ENCODE data around the gene KDM4C. TPM values are rescaled to one million over a fixed set of nuclear protein-coding genes. Genes with fewer than 3 reads are reported as not detected.

Gene KDM4C
- total RNA-seq, 2 experiments from 2014 or later, result 49.4 to 50.0 TPM

DNA sequence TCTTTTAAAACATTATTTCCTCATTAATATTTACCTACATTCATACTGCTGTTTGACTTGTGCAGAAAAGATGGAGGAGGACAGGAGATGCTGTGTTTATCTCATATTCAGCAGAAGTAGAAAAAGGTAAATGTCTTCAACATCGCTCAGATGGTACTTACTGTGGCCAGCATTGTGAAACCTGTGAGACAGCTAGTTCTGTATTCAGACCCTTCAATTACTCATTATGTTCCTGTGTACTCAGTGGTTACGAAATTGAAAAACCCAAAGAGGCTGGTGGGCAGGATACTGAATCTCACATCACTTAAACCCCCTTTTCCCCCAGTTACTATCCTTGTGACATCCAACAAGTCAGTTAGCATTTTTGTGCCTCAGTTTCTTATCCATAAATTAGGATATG lies 216.0 kb downstream of the KDM4C start:
- H3K27ac Mint-ChIP-seq, result no peak overlapping the region
- DNase-seq, result no peak
- H3K36me3 Mint-ChIP-seq (ENCODE audit: low read depth), result no peaks in the 10 kb centered on the region
- ChIA-PET POLR2A (no interaction called here), CTCF (no interaction called here)
- H3K4me3 Mint-ChIP-seq, result no peak overlapping the region
- H3K9me3 Mint-ChIP-seq, result no peaks in the 10 kb centered on the region
- peaks cover 11% of the 10 kb centered on the region for H3K4me1 Mint-ChIP-seq
- H3K27me3 Mint-ChIP-seq, result no peaks in the 10 kb centered on the region

DNA sequence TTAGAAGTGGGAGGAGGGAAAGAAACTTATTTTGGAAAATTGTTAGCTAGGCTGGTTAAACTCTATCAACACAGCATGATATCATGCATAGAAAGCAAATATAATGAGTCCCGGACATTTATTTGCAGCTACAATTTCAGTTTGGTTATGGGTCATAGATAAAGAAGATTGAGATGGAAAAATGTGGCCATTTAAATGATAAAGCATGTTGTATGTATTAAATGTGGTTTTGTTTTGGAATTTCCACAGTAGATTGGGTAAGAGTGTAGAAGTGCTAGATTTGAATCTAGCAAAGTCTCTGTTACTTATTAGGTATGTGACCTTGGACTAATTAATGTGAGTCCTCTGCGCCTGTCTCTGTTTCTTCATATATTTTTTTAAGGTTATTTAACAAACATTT lies 217.4 kb downstream of the KDM4C start:
- POLR2A ChIA-PET, result no interaction called here
- no peak overlapping the region for H3K27ac Mint-ChIP-seq

DNA sequence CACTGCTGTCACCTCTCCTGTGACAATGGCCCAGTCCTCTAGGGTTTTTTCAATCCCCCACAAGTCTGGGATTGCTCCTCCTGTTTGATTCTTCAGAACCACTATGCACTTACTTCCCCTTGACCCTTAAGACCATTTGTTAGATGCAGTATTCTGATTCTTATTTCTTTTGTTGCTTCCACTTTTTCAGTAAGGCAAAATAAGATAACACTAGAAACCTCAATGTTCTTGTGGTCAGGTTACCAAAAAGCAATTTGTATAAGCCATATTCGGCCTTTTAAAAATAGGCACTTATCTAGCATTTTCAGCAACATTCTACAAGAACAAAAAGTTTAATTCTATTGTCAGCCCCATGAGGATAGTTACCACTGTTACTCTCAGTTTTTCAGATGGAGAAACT lies 220.0 kb downstream of the KDM4C start:
- ChIA-PET POLR2A (no interaction called here), CTCF (no interaction called here)
- H3K27ac Mint-ChIP-seq, result no peak overlapping the region
- no peak overlapping the region for H3K4me3 Mint-ChIP-seq
- peaks cover 15% of the 10 kb centered on the region for H3K36me3 Mint-ChIP-seq (ENCODE audit: low read depth)
- peaks cover 8% of the 10 kb centered on the region for H3K4me1 Mint-ChIP-seq
- no peak for DNase-seq
- no peaks in the 10 kb centered on the region for H3K27me3 Mint-ChIP-seq
- H3K9me3 Mint-ChIP-seq, result no peaks in the 10 kb centered on the region

More for the DNA sequence above, 217.4 kb downstream of the KDM4C start:
- Mint-ChIP-seq H3K4me3 (no peak overlapping the region), H3K27me3 (no peaks in the 10 kb centered on the region), H3K9me3 (no peaks in the 10 kb centered on the region), H3K4me1 (peaks cover 11% of the 10 kb centered on the region), H3K36me3 (ENCODE audit: low read depth) (no peaks in the 10 kb centered on the region)
- CTCF ChIA-PET, result no interaction called here
- no peak for DNase-seq

DNA sequence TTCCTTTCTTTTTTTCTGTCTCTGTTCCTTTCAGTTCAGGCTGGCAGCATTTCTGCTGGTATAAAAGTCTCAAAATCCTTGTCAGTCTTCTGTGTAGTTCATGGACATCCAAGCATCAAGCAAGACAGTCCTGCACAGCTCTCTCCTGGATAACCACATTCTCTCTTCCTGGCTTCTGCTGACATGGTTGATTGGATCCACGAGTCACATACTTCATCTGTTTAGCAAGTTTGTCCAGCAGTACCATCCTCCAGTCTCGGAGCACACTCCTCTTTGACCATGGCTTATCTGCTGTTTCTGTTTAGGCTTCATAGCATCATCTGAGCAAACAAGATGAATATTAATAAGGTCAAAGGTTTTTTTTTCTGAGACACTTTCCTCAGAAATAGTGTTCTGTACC lies 220.8 kb downstream of the KDM4C start:
- DNase-seq, result no peak
- Mint-ChIP-seq H3K27me3 (no peaks in the 10 kb centered on the region), H3K4me3 (no peak overlapping the region), H3K9me3 (no peaks in the 10 kb centered on the region), H3K4me1 (peaks cover 4% of the 10 kb centered on the region), H3K36me3 (ENCODE audit: low read depth) (peaks cover 21% of the 10 kb centered on the region), H3K27ac (no peak overlapping the region)
- ChIA-PET CTCF (no interaction called here), POLR2A (no interaction called here)

DNA sequence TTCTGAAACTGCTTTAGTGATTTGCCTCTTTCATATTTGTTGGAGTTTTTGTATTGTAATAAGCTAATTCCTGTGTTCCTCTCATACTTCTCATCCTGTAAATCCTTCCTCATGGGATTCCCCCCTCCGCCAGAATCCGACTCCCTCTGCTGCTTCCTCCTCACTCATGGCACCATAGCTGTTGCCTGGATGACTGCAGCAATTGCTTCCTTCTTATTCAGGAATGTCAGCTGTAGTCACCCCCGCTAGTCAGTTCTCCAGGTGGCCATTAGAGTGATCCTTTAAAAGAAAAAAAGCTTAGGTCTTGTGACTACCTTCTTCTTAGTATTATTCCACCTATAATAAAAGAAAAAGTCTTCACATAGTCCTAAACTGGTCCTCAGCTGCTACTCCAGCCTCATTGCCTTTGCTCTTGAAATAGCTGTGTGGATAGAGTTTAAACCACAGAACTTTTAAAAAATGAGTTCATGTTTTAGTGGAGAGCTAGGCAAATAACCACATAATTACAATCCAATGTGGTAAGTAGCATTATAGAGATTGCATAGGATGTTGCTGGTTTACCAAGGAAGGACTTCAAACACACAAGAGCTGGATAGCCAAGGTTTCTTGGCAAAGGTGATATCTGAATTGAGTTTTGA lies 227.3 kb downstream of the KDM4C start:
- ChIA-PET POLR2A (no interaction called here), CTCF (no interaction called here)
- no peak for DNase-seq
- Mint-ChIP-seq H3K4me3 (no peak overlapping the region), H3K4me1 (peaks cover 2% of the 10 kb centered on the region), H3K9me3 (no peaks in the 10 kb centered on the region), H3K27me3 (no peaks in the 10 kb centered on the region), H3K27ac (no peak overlapping the region), H3K36me3 (ENCODE audit: low read depth) (peaks cover 55% of the 10 kb centered on the region)

DNA sequence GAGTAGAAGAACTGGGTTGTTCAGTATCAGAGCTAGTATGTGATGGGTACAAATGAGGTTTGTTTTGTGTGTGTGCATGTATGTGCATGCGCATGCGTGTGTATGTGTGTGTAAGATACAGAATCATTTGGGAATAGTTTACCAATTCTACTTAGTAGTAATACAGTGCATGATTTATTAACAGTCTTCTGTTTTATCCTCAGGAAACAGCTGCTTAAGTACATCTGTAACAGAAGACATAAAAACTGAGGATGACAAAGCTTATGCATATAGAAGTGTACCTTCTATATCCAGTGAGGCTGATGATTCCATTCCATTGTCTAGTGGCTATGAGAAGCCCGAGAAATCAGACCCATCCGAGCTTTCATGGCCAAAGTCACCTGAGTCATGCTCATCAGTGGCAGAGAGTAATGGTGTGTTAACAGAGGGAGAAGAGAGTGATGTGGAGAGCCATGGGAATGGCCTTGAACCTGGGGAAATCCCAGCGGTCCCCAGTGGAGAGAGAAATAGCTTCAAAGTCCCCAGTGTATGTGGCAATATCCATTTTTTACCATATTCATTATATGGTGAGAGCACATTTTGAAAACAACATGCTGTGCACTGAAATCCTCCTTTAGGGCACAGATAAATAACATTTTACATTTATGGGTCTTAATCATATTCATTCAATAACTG lies 228.5 kb downstream of the KDM4C start:
- ChIA-PET CTCF (no interaction called here), POLR2A (no interaction called here)
- H3K27ac Mint-ChIP-seq, result no peak overlapping the region
- no peak for DNase-seq
- H3K4me1 Mint-ChIP-seq, result peaks cover 2% of the 10 kb centered on the region
- H3K27me3 Mint-ChIP-seq, result no peaks in the 10 kb centered on the region
- no peaks in the 10 kb centered on the region for H3K9me3 Mint-ChIP-seq
- no peak overlapping the region for H3K4me3 Mint-ChIP-seq
- peaks cover 55% of the 10 kb centered on the region for H3K36me3 Mint-ChIP-seq (ENCODE audit: low read depth)

DNA sequence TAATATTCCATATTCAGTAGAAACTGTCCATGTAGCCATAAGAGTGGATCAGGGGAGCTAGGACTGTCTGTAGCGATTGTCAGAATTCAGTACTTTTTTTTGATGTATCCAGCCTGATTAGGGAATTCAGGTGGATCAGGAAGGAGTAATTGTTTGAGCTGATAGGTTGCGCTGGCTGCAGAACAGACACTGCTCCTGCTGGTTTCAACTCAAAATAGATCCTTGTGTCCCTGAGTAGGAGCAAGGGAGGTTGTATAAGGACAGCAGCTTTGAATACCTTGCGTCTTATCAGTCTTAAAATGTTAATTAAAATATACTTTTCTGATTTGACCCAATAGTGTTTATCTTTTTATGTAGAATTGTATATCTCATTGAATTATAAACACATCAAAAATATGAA lies 229.6 kb downstream of the KDM4C start:
- ChIA-PET POLR2A (no interaction called here), CTCF (interaction anchor here (1.2 kb wide), 1 partner anchor 65 kb away, joined by 3 read pairs; no protein-coding TSS in a partner anchor)
- Mint-ChIP-seq H3K36me3 (ENCODE audit: low read depth) (peaks cover 50% of the 10 kb centered on the region), H3K4me3 (no peak overlapping the region), H3K9me3 (no peaks in the 10 kb centered on the region), H3K27me3 (no peaks in the 10 kb centered on the region), H3K4me1 (peaks cover 2% of the 10 kb centered on the region), H3K27ac (no peak overlapping the region)
- no peak for DNase-seq

DNA sequence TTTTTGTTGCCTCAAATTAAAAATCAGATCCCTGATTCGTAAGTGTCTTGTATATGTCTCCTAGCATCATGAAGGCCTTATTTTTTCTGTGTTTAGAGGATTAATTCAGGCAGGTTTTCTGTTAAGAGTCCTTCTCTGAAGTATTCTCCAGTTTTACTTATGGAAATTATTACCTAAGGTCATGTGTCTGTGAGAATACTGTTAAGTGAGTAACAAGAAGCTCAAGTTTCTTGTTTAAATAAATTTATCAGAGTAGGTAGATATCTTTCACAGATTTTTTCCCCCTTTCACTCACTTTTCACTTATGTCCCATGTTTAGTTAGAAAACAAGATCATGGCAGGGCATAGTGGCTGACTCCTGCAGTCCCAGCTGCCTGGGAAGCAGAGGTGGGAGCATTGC lies 233.6 kb downstream of the KDM4C start:
- no peak overlapping the region for H3K27ac Mint-ChIP-seq
- no peak overlapping the region for H3K4me3 Mint-ChIP-seq
- H3K36me3 Mint-ChIP-seq (ENCODE audit: low read depth), result peaks cover 35% of the 10 kb centered on the region
- H3K27me3 Mint-ChIP-seq, result no peaks in the 10 kb centered on the region
- CTCF ChIA-PET, result no interaction called here
- POLR2A ChIA-PET, result no interaction called here
- DNase-seq, result no peak
- H3K4me1 Mint-ChIP-seq, result no peaks in the 10 kb centered on the region
- H3K9me3 Mint-ChIP-seq, result no peaks in the 10 kb centered on the region

DNA sequence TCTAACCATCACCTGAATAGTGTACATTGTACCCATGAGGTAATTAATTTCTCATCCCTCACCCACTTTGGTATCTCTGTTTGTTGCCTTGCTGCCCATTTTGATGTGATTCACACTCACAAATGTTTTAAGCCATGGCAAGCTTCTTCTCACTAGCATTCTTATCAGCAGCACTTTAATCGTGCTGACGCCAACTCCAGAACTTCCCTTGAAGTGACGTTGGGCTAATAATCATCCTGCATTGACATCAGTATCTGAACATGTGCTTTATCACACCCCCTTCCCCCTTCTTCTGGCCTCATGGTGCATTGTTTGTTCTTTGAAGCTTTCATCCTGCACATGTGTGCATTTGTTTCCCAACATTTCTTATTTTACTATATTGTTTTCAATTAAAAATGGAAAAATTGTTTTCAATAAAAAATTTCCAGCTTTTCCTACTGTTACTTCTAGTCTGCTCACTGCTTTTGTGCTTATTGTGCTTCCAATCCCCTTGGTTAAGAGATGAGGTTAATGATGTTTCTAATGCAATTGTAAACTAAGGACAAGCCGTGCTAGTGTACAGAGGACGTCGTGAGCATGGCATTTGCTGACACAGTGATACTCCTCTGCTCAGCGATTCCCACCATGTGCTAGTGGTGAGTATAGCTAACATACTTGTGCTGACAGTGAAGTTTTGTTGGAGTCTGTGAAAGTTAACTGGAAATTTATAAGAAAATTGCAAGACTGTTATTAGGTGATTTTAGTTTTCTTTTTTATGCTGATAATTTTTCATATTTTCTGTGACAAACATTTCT lies 238.5 kb downstream of the KDM4C start:
- H3K9me3 Mint-ChIP-seq, result no peaks in the 10 kb centered on the region
- peaks cover 30% of the 10 kb centered on the region for H3K36me3 Mint-ChIP-seq (ENCODE audit: low read depth)
- H3K27me3 Mint-ChIP-seq, result no peaks in the 10 kb centered on the region
- H3K4me3 Mint-ChIP-seq, result no peak overlapping the region
- POLR2A ChIA-PET, result no interaction called here
- no peaks in the 10 kb centered on the region for H3K4me1 Mint-ChIP-seq
- DNase-seq, result no peak
- CTCF ChIA-PET, result no interaction called here
- no peak overlapping the region for H3K27ac Mint-ChIP-seq

DNA sequence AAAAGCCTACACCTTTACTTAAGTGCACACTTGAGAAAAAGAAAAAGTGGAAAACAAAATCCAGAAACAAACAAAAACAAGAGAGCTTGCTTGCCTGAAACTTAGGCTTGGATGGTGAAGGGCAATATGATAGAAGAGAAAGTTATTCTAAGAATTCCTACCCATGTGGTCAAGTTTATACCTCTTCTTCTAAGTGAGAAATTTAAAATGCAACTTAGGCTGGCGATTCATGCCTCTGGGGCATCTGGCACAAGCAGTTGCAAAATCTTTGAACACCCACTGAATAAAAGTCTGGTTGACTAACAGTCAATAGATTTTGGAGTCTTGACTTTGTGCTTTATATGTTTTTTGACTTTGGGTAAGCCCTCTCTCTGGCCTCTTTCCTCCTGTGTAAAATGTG lies 239.6 kb downstream of the KDM4C start:
- CTCF ChIA-PET, result no interaction called here
- no peaks in the 10 kb centered on the region for H3K27me3 Mint-ChIP-seq

DNA sequence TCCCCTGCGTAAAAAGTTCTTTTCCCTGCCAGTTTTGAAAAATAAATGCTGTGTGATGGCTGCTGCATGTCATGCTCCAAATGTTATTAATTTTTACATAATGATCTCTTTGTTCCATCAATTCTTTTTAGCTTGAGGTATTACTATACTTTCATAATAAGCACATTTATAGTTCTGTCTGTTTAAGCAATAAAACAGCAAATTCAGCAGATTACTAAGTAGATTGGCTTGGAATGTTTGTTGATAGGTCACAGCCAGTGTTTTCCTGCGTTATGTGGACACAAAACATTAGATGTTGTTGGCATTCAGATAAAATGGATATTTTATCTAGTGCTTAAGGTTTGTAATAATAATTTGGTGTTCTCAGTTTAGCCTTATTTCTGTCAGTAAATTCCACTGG lies 242.0 kb downstream of the KDM4C start:
- Mint-ChIP-seq H3K27ac (no peak overlapping the region), H3K36me3 (ENCODE audit: low read depth) (peaks cover 34% of the 10 kb centered on the region), H3K4me1 (no peaks in the 10 kb centered on the region), H3K27me3 (no peaks in the 10 kb centered on the region), H3K9me3 (no peaks in the 10 kb centered on the region), H3K4me3 (no peak overlapping the region)
- DNase-seq, result no peak
- ChIA-PET POLR2A (no interaction called here), CTCF (no interaction called here)

More for the DNA sequence above, 239.6 kb downstream of the KDM4C start:
- no peaks in the 10 kb centered on the region for H3K9me3 Mint-ChIP-seq
- H3K4me3 Mint-ChIP-seq, result no peak overlapping the region
- POLR2A ChIA-PET, result no interaction called here
- no peak for DNase-seq
- H3K27ac Mint-ChIP-seq, result no peak overlapping the region
- H3K4me1 Mint-ChIP-seq, result no peaks in the 10 kb centered on the region
- peaks cover 35% of the 10 kb centered on the region for H3K36me3 Mint-ChIP-seq (ENCODE audit: low read depth)

DNA sequence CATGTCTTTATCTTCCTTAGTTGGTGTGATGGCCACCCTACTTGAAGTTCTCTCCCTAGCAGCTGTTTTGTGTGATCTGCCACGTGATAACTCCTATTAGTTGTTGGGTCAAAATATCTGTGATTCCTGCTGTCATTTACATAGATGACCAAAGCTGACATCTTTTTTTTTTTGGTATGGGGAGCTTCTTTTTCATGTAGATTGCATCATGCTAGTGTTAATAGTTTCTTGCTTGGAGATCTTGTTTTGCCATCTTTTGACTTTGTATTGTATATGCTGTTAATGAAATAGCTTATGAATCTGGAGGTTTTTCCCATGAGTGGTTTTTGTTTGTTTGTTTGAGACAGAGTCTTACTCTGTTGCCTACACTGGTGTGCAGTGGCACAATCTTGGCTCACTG lies 243.8 kb downstream of the KDM4C start:
- H3K4me1 Mint-ChIP-seq, result no peaks in the 10 kb centered on the region
- ChIA-PET CTCF (no interaction called here), POLR2A (no interaction called here)
- no peak overlapping the region for H3K4me3 Mint-ChIP-seq
- H3K9me3 Mint-ChIP-seq, result no peaks in the 10 kb centered on the region
- no peak for DNase-seq
- H3K27me3 Mint-ChIP-seq, result no peaks in the 10 kb centered on the region
- H3K36me3 Mint-ChIP-seq (ENCODE audit: low read depth), result peaks cover 32% of the 10 kb centered on the region
- no peak overlapping the region for H3K27ac Mint-ChIP-seq

DNA sequence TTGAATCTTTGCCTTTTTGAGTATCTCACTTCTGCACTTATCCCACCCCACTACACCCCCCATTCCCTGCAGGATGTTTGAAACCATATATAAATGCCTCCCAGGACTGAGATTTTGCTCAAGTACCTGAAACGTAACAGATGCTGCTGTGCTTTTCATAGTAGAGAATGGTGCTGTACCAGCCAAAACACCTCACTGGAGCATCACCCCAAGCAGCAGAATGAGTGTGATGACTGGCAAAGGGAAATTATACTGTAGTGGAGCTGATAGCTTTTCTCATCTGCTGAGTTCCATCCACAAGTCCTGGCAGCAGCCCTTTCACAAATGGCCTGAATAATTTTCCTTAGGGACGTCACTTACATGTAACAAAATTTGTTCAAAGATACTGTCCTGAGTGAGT lies 246.1 kb downstream of the KDM4C start:
- Mint-ChIP-seq H3K4me3 (no peak overlapping the region), H3K4me1 (no peaks in the 10 kb centered on the region), H3K36me3 (ENCODE audit: low read depth) (peaks cover 44% of the 10 kb centered on the region), H3K27me3 (no peaks in the 10 kb centered on the region), H3K27ac (no peak overlapping the region), H3K9me3 (no peaks in the 10 kb centered on the region)
- DNase-seq, result no peak
- ChIA-PET POLR2A (no interaction called here), CTCF (no interaction called here)

DNA sequence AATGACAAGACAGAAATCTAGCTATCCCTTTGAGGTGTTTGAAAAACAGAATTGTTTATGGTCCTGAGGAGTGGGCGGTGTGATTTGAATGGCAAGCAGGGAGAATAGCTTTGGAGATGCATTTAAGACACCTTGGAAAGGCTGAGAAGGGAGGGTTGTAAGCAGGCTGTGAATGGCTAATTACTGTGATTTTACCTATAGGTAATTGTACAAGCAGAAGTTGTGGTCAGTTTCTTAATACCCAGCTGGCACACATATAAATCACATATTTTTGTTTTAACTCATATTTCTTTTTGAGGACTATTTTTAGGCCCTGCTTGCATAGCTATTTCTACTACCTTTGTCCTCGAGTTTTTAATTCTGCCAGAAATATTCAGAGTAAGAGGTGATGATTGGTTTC lies 248.6 kb downstream of the KDM4C start:
- Mint-ChIP-seq H3K36me3 (ENCODE audit: low read depth) (peaks cover 51% of the 10 kb centered on the region), H3K9me3 (peaks cover 2% of the 10 kb centered on the region), H3K4me1 (peaks cover 5% of the 10 kb centered on the region), H3K27ac (no peak overlapping the region), H3K4me3 (no peak overlapping the region), H3K27me3 (no peaks in the 10 kb centered on the region)
- DNase-seq, result no peak
- ChIA-PET POLR2A (no interaction called here), CTCF (no interaction called here)

All from activated CD4-positive, alpha-beta memory T cell treated with anti-CD3 and anti-CD28 coated beads, Interleukin-2, amount 10 ng/mL, durations not matched to agents 7 days and 5 days (primary cell).